Measurements from ENCODE around the gene H6PD.

Gene H6PD

GRCh38 chr1:9257851-9258250 is 23.3 kb downstream of the H6PD start:
- DNase-seq (ENCODE audit: low spot score) = no peak

- DNase-seq (ENCODE audit: low spot score) = no peak
These were observed 24.1 kb downstream of the H6PD start for GRCh38 chr1:9258629-9259028.

- no peak for DNase-seq (ENCODE audit: low spot score)
These were observed 25.6 kb downstream of the H6PD start for GRCh38 chr1:9260059-9260766.

GRCh38 chr1:9261496-9261895 is 26.9 kb downstream of the H6PD start:
- no peak for DNase-seq (ENCODE audit: low spot score)

GRCh38 chr1:9262096-9262986 is 27.8 kb downstream of the H6PD start:
- DNase-seq (ENCODE audit: low spot score) = no peak

- no peak for DNase-seq (ENCODE audit: low spot score)
These were observed 28.8 kb downstream of the H6PD start for GRCh38 chr1:9263276-9263855.

GRCh38 chr1:9263984-9264872 is 29.7 kb downstream of the H6PD start:
- no peak for DNase-seq (ENCODE audit: low spot score)

- DNase-seq (ENCODE audit: low spot score) = no peak
These were observed 30.5 kb downstream of the H6PD start for GRCh38 chr1:9265037-9265436.

- no peak for DNase-seq (ENCODE audit: low spot score)
These were observed 31.4 kb downstream of the H6PD start for GRCh38 chr1:9265968-9266367.

- DNase-seq (ENCODE audit: low spot score) = no peak
These were observed 32.7 kb downstream of the H6PD start for GRCh38 chr1:9267352-9267686.

GRCh38 chr1:9267827-9268581 is 33.4 kb downstream of the H6PD start:
- DNase-seq (ENCODE audit: low spot score) = no peak

GRCh38 chr1:9269078-9269501 is 34.5 kb downstream of the H6PD start:
- no peak for DNase-seq (ENCODE audit: low spot score)

GRCh38 chr1:9269721-9270120 is 35.1 kb downstream of the H6PD start:
- no peak for DNase-seq (ENCODE audit: low spot score)

GRCh38 chr1:9270290-9270883 is 35.8 kb downstream of the H6PD start:
- DNase-seq (ENCODE audit: low spot score) = no peak

- no peak for DNase-seq (ENCODE audit: low spot score)
These were observed 36.7 kb downstream of the H6PD start for GRCh38 chr1:9271283-9271682.

- DNase-seq (ENCODE audit: low spot score) = no peak
These were observed 37.5 kb downstream of the H6PD start for GRCh38 chr1:9271861-9272595.

- DNase-seq (ENCODE audit: low spot score) = no peak
These were observed 38.6 kb downstream of the H6PD start for GRCh38 chr1:9273177-9273576.

- DNase-seq (ENCODE audit: low spot score) = no peak
These were observed 40.6 kb downstream of the H6PD start for GRCh38 chr1:9275161-9275560.

- DNase-seq (ENCODE audit: low spot score) = no peak
These were observed 41.0 kb downstream of the H6PD start for GRCh38 chr1:9275567-9276034.

- no peak for DNase-seq (ENCODE audit: low spot score)
These were observed 43.5 kb downstream of the H6PD start for GRCh38 chr1:9278116-9278515.
